H7 (cell line): ENCODE data around the gene VN1R5. TPM values are rescaled to one million over a fixed set of nuclear protein-coding genes. Genes with fewer than 3 reads are reported as not detected.
"Not testable (repeated sequence)": the region's sequence is repeated elsewhere in the genome, so short reads cannot be mapped to it uniquely, and the experiment has no call there.

Source experiments
- DNase-seq: peaks from one replicate; pipeline ENCODE4 v3.0.0; 2012
- H3K27me3 ChIP-seq: 2 replicates; pipeline ENCODE4 v1.6.0; 2011; ENCODE audit warnings: mild to moderate bottlenecking, low read length; ENCODE audit not compliant: control insufficient read depth, insufficient read depth
- H3K36me3 ChIP-seq: replicated peaks from 2 replicates; pipeline ENCODE4 v1.5.1; 2011; ENCODE audit warnings: low read length; ENCODE audit not compliant: control insufficient read depth, insufficient read depth
- H3K4me3 ChIP-seq: 2 replicates; pipeline ENCODE4 v1.5.1; 2011; ENCODE audit warnings: low read depth, mild to moderate bottlenecking, control low read depth, low read length, moderate library complexity; ENCODE audit not compliant: insufficient read depth
- total RNA-seq: library from RNA; depleted of rRNA; stranded (reverse); fragments of >200 nt; shearing (Covaris generic); gene quantifications from 2 replicates; pipeline ENCODE4 v1.2.3, GENCODE V29; 2014; rRNA removed

VN1R5 gene
- not detected in 2 replicates for total RNA-seq

DNA sequence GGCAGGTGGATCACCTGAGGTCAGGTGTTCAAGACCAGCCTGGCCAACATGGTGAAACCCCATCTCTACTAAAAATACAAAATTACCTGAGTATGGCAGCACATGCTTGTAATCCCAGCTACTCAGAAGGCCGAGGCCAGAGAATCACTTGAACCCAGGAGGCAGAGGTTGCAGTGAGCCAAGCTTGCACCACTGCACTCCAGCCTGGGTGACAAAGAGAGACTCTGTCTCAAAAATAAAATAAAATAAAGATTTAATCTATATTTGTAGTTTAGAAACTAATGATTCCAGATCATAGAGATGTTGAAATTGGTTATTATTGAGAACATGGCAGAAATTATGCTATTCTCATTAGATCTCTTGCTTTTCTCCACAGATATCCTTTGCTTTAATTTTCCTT, at the start of gene VN1R5:
VN1R5 (plus strand) TSS at position 301 of the 400 bp plus-strand sequence.
- not testable (repeated sequence) for H3K27me3 ChIP-seq, H3K4me3 ChIP-seq, DNase-seq, H3K36me3 ChIP-seq

- DNase-seq: no peak
- Histone ChIP-seq H3K27me3 (no peaks in the 10 kb centered on the region), H3K36me3 (no peaks in the 10 kb centered on the region; the same call in none of the 2 replicates)
Observed at GRCh38 chr1:247209396-247209795, 46.5 kb upstream of the VN1R5 start.

GRCh38 chr1:247210062-247210375, 45.9 kb upstream of the VN1R5 start:
- H3K27me3 ChIP-seq: no peaks in the 10 kb centered on the region
- DNase-seq: no peak
- no peaks in the 10 kb centered on the region; the same call in none of the 2 replicates for H3K36me3 ChIP-seq
- peak overlapping the region; percentile 94 for H3K4me3 ChIP-seq

More at GRCh38 chr1:247209396-247209795, 46.5 kb upstream of the VN1R5 start:
- H3K4me3 ChIP-seq: no peak overlapping the region

GRCh38 chr1:247210376-247211117, 45.3 kb upstream of the VN1R5 start:
- peak; percentile 96 for DNase-seq
- Histone ChIP-seq H3K4me3 (peak overlapping the region; percentile 94), H3K36me3 (no peaks in the 10 kb centered on the region; the same call in none of the 2 replicates), H3K27me3 (no peaks in the 10 kb centered on the region)

GRCh38 chr1:247211339-247211738, 44.5 kb upstream of the VN1R5 start:
- no peak for DNase-seq
- Histone ChIP-seq H3K4me3 (no peak overlapping the region), H3K27me3 (no peaks in the 10 kb centered on the region), H3K36me3 (no peaks in the 10 kb centered on the region; the same call in none of the 2 replicates)

GRCh38 chr1:247212012-247212411, 43.9 kb upstream of the VN1R5 start:
- DNase-seq: no peak
- H3K4me3 ChIP-seq: no peak overlapping the region
- H3K27me3 ChIP-seq: no peaks in the 10 kb centered on the region
- no peaks in the 10 kb centered on the region; the same call in none of the 2 replicates for H3K36me3 ChIP-seq

DNA sequence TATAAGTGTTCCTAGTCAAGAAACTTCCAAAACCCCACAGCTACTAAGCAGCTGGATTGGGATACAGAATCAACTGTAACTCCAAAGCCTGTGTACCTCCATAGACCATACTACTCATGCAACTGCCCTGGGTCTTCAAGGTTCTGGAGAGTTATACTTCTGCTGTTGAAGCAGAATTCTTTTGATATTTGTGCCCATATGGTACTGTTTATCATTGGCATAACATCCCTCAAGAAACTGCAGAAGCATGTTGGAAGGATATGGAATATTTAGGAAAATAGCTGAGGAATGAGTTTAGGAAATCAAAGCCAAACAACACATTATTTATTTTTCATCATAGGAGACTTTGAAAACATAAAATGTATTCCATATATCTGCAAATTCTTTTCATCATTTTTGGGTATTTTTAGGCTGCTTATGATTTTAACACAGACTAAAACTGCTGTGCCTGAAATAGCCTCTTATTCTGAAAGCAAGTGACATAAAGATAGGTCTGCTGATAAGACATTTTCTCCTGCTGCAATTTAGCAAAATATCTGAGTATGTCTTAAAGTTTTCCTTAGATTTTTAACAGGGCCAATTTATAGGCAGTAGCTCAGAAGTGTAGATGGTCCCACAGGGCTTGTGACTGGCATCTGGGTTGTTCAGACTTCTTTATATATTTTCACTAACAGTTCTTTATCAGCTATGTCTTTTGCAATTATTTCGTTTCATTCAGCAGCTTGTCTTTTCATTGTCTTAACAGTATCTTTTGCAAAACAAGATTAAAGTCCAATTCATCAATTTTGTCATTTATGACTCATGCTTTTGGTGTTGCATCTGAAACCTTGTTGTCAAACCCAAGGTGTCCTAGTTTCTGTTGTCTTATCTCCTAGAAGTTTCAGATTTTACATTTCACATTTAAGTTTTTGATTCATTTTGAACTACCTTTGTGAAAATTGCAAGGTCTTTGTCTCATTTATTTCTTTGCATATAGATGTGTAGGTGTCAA, 43.0 kb upstream of the VN1R5 start:
- no peak for DNase-seq
- Histone ChIP-seq H3K4me3 (no peak overlapping the region), H3K36me3 (no peaks in the 10 kb centered on the region; the same call in none of the 2 replicates), H3K27me3 (no peaks in the 10 kb centered on the region)

- Histone ChIP-seq H3K4me3 (no peak overlapping the region), H3K36me3 (no peaks in the 10 kb centered on the region), H3K27me3 (no peaks in the 10 kb centered on the region)
- no peak for DNase-seq
Observed at GRCh38 chr1:247216261-247216660, 39.6 kb upstream of the VN1R5 start.

DNA sequence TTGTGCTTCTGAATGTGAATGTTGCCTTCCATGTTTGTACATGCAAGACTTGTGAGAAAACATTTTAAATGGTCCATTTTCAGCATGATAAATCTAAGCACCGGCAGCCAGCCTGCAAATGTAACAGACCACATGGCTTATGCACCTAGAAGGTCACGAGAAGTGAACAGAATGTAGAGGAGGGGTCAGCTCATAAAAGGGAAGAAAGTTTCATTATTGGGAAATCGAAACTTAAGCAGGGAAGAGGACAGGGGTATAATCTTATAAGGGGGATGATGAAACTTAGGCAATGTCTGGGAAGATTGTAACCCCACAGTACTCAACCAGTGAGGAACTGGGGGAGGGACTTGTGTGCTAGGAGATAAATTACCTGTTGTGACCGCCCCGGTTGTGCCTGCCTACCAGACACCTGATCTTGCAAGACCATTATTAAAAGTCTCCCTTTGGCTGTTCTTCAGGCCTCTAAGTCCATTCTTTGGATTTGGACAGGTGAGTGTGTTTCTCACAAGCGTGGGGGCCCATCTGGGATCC, 37.7 kb upstream of the VN1R5 start:
- Histone ChIP-seq H3K27me3 (no peaks in the 10 kb centered on the region), H3K4me3 (no peak overlapping the region), H3K36me3 (no peaks in the 10 kb centered on the region)
- DNase-seq: no peak

DNA sequence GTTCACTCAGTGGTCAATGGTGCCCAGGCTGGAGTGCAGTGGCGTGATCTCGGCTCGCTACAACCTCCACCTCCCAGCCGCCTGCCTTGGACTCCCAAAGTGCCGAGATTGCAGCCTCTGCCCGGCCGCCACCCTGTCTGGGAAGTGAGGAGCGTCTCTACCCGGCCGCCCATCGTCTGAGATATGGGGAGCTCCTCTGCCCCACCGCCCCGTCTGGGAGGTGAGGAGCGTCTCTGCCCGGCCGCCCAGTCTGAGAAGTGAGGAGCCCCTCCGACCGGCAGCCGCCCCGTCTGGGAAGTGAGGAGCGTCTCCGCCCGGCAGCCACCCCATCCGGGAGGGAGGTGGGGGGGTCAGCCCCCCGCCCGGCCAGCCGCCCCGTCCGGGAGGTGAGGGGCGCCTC, 35.6 kb upstream of the VN1R5 start:
- H3K4me3 ChIP-seq, H3K36me3 ChIP-seq, DNase-seq, H3K27me3 ChIP-seq: not testable (repeated sequence)

- Histone ChIP-seq H3K36me3 (no peaks in the 10 kb centered on the region), H3K4me3 (no peak overlapping the region), H3K27me3 (no peaks in the 10 kb centered on the region)
- DNase-seq: no peak
Observed at GRCh38 chr1:247222840-247223239, 33.0 kb upstream of the VN1R5 start.

DNA sequence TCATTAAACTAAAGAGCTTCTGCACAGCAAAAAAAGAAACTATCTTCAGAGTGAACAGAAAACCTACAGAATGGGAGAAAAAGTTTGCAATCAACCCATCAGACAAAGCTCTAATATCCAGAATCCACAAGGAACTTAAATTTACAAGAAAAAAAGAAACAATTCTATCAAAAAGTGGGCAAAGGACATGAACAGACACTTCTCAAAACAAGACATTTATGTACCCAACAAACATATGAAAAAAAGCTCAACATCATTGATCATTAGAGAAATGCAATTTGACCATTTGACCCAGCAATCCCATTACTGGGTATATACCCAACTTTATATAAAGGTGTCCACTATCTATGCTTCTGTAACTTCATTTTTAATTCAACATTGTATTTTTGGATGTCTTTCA, 31.1 kb upstream of the VN1R5 start:
- Histone ChIP-seq H3K4me3 (no peak overlapping the region), H3K36me3 (no peaks in the 10 kb centered on the region), H3K27me3 (no peaks in the 10 kb centered on the region)
- no peak for DNase-seq

- Histone ChIP-seq H3K4me3 (no peak overlapping the region), H3K27me3 (no peaks in the 10 kb centered on the region), H3K36me3 (no peaks in the 10 kb centered on the region)
- DNase-seq: no peak
Observed at GRCh38 chr1:247228133-247228532, 27.7 kb upstream of the VN1R5 start.

- no peak for DNase-seq
- no peak overlapping the region for H3K4me3 ChIP-seq
- no peaks in the 10 kb centered on the region for H3K27me3 ChIP-seq
- no peaks in the 10 kb centered on the region for H3K36me3 ChIP-seq
Observed at GRCh38 chr1:247241691-247242090, 14.2 kb upstream of the VN1R5 start.
